Measurements from ENCODE around the gene CLDN14. TPM values are rescaled to one million over a fixed set of nuclear protein-coding genes. Genes with fewer than 3 reads are reported as not detected.

The CLDN14 gene
- total RNA-seq, 1 experiment from 2014 or later: not detected

DNA sequence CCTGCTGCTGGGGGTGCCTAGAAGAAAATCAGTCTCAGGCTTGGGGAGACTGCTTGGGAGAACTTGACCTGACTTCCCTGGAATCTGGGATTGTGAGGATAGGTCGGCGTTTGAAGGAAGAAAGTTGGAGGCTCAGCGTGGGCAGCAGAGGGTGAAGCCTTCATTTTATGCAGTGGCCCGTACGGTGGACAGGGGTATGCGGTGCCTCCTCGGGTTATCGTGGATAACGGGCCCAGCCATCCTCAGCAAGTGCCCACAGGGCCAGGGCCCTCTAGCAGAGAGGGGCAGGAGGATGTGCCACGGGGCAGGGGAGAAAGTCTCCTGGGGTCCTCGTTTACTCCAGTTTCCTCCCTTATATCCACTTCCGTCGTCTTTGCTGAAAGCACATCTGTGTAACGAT lies 60.7 kb downstream of the CLDN14 start:
- no peak overlapping the region for H4K5ac ChIP-seq (ENCODE audit: insufficient read length, low read depth, low read length)
- H3K4me3 Mint-ChIP-seq: no peak overlapping the region
- H3K27me3 Mint-ChIP-seq (ENCODE audit: low read depth): no peaks in the 10 kb centered on the region
- no peak overlapping the region for H2AK5ac ChIP-seq (ENCODE audit: insufficient read length, low read length)
- H3K14ac ChIP-seq (ENCODE audit: insufficient read depth, low read length): no peak overlapping the region
- WGBS (ENCODE audit: extremely low coverage, insufficient read length, low lambda C conversion rate): no CpG with 5 or more reads among the region's 14 CpGs
- H3K18ac ChIP-seq (ENCODE audit: insufficient read length, low read depth, low read length): no peak overlapping the region
- H2BK12ac ChIP-seq (ENCODE audit: insufficient read length, low read depth, low read length): no peak overlapping the region
- H2AFZ ChIP-seq (ENCODE audit: low read length): no peak overlapping the region
- peak overlapping the region in 1 of 3 experiments; percentile 70; a peak in 2 of 7 replicates for H3K27ac Mint-ChIP-seq
- H2BK15ac ChIP-seq (ENCODE audit: low read depth, low read length): no peak overlapping the region
- H3K4me1 ChIP-seq (ENCODE audit: insufficient read depth, low read length): no peaks in the 10 kb centered on the region
- TF ChIP-seq, protein P1, sequence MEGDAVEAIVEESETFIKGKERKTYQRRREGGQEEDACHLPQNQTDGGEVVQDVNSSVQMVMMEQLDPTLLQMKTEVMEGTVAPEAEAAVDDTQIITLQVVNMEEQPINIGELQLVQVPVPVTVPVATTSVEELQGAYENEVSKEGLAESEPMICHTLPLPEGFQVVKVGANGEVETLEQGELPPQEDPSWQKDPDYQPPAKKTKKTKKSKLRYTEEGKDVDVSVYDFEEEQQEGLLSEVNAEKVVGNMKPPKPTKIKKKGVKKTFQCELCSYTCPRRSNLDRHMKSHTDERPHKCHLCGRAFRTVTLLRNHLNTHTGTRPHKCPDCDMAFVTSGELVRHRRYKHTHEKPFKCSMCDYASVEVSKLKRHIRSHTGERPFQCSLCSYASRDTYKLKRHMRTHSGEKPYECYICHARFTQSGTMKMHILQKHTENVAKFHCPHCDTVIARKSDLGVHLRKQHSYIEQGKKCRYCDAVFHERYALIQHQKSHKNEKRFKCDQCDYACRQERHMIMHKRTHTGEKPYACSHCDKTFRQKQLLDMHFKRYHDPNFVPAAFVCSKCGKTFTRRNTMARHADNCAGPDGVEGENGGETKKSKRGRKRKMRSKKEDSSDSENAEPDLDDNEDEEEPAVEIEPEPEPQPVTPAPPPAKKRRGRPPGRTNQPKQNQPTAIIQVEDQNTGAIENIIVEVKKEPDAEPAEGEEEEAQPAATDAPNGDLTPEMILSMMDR (conservative IDR thresholded peaks at IDR 0.05): no peak
- no peak overlapping the region for H3K4ac ChIP-seq (ENCODE audit: low read depth, low read length)
- H3K56ac ChIP-seq (ENCODE audit: insufficient read length, low read depth, low read length): no peak overlapping the region
- peaks cover 17 to 28% of the 10 kb centered on the region in 2 experiments for H3K4me1 Mint-ChIP-seq
- H2BK5ac ChIP-seq (ENCODE audit: insufficient read length, low read length): no peak overlapping the region
- H3K79me1 ChIP-seq (ENCODE audit: insufficient read depth, low read depth, low read length, poor library complexity, severe bottlenecking): no peaks in the 10 kb centered on the region
- H4K20me1 ChIP-seq (ENCODE audit: control insufficient read depth, insufficient read depth, insufficient read length): no peaks in the 10 kb centered on the region
- no peak overlapping the region for H2BK20ac ChIP-seq (ENCODE audit: low read depth, low read length, poor library complexity, severe bottlenecking)
- no peak overlapping the region for H3K27ac ChIP-seq (ENCODE audit: insufficient read length, low read depth, low read length)
- H3K27me3 ChIP-seq (ENCODE audit: insufficient read depth, low read length): no peaks in the 10 kb centered on the region
- H3K9me3 Mint-ChIP-seq: no peaks in the 10 kb centered on the region
- H4K91ac ChIP-seq (ENCODE audit: insufficient read length, low read depth, low read length): no peak overlapping the region
- H3K4me2 ChIP-seq (ENCODE audit: insufficient read depth, insufficient read length, low read length): no peak overlapping the region
- no peak for DNase-seq
- H3K79me2 ChIP-seq (ENCODE audit: insufficient read depth, low read length): no peaks in the 10 kb centered on the region
- no peak overlapping the region for H3K23ac ChIP-seq (ENCODE audit: insufficient read length, low read depth, low read length)
- H4K8ac ChIP-seq (replicated peaks; ENCODE audit: insufficient read length, low read depth, low read length): no peak overlapping the region
- H3K9me3 ChIP-seq (ENCODE audit: control insufficient read depth, low read depth, low read length): no peaks in the 10 kb centered on the region
- no peak overlapping the region for H2BK120ac ChIP-seq (ENCODE audit: low read depth, low read length, poor library complexity, severe bottlenecking)
- peaks cover 19 to 34% (median 30%) of the 10 kb centered on the region in 3 experiments for H3K36me3 Mint-ChIP-seq (ENCODE audit: insufficient read depth in 1 of 3, low read depth in 3 of 3)
- H3K9ac ChIP-seq (ENCODE audit: extremely low read depth, insufficient read length, low read length): no peak overlapping the region
- H3T11ph ChIP-seq (ENCODE audit: low read length): no peak overlapping the region
- no peaks in the 10 kb centered on the region for H3K23me2 ChIP-seq (ENCODE audit: insufficient read length, low read depth, low read length, poor library complexity, severe bottlenecking)

Data from H9 (cell line).